Choroid plexus epithelial cell (primary cell): ENCODE measurements around the gene ERI3.

Source experiments
- DNase-seq: peaks from one replicate; pipeline ENCODE4 v3.0.0-alpha.2; 2010; ENCODE audit warnings: low read depth
- H3K4me3 ChIP-seq: 2 replicates; pipeline ENCODE4 v1.5.1; 2011; ENCODE audit warnings: low read depth, mild to moderate bottlenecking, control low read depth, low read length, moderate library complexity
- CTCF ChIP-seq: conservative IDR thresholded peaks from 2 replicates; pipeline ENCODE4 v1.5.1; 2011; ENCODE audit warnings: low read depth, mild to moderate bottlenecking, control low read depth, inconsistent platforms, low read length, moderate library complexity

ERI3 gene

GRCh38 chr1:44200336-44200735, 154.7 kb downstream of the ERI3 start:
- H3K4me3 ChIP-seq = no peak overlapping the region
- DNase-seq = no peak
- TF ChIP-seq CTCF = no peak

DNA sequence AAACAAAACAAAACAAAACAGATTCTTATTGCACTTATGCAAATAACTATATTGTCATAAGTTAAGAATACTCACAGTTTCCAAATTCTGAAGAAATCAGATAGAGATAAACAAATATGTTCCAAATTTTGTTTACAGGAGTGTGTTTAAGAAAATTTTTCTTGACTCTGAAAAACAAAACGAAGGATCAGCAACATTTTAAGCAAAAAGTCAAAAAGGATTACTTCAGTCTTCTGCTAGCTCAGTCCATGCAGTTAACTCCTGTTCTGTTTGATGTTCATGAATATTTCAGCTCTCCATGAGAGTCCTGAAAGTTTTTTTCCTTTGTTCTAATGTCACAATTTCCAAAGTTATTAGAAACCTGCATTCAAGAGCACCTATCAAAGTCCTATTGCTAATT, 180.4 kb downstream of the ERI3 start:
- DNase-seq = no peak
- H3K4me3 ChIP-seq = no peak overlapping the region
- no peak for TF ChIP-seq CTCF
